ENCODE data around the gene KCNK13. TPM values are rescaled to one million over a fixed set of nuclear protein-coding genes. Genes with fewer than 3 reads are reported as not detected.

Gene KCNK13
- polyA plus RNA-seq, 1 donor (not counting 4 experiments of a cell fraction or from before 2014, with no cell fraction given) = 0.03 TPM

DNA sequence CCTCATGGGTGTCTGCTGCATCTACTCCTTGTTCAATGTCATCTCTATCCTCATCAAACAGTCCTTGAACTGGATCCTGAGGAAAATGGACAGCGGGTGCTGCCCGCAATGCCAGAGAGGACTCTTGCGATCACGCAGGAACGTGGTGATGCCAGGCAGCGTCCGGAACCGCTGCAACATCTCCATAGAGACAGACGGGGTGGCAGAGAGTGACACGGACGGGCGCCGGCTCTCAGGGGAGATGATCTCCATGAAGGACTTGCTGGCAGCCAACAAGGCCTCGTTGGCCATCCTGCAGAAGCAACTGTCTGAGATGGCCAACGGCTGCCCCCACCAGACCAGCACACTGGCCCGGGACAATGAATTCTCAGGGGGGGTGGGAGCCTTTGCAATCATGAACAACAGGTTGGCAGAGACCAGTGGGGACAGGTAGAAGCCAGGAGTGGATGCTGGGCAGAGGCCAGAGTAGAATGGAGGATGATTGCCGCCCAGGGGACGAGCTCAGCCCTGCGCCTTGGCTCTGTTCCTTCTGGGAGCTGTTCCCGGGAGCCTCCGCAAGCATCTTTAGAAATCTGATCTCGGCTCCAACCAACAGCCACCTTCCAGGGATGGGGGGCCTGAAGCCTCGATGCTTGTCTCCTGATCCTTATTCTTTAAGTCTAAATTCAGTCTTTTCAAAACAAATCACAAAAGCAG lies 122.9 kb downstream of the KCNK13 start:
- no peak for FAIRE-seq
- no peaks in the 10 kb centered on the region for H3K9me1 ChIP-seq (ENCODE audit: control insufficient read depth, extremely low read depth, insufficient read depth, low read length)

DNA sequence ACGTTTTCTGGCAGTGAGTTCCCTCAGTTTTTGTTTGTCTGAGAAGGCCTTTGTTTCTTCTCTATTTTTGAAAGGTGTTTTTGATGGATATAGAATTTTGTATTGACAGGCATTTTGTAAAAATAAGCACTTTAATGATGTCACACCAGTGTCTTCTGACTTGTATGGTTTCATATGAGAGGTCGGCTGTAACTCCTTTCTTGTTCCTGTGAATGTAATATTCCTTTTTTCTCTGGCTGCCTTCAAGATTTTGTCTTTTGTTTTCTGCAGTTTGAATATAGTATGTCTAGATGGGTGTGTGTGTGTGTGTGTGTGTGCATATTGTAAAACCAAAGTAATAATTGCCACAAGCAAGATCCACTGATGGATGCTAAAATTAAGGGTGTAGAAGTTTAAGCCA lies 126.8 kb downstream of the KCNK13 start:
- Histone ChIP-seq H2AFZ (ENCODE audit: control insufficient read depth, low read length) (no peak overlapping the region), H3K9me1 (ENCODE audit: control insufficient read depth, extremely low read depth, insufficient read depth, low read length) (no peaks in the 10 kb centered on the region), H3K27ac (ENCODE audit: control insufficient read depth, insufficient read depth, low read length) (no peak overlapping the region), H3K4me1 (ENCODE audit: control insufficient read depth, extremely low read depth, insufficient read depth, low read length) (no peaks in the 10 kb centered on the region), H3K79me2 (ENCODE audit: control insufficient read depth, insufficient read depth, low read length) (no peaks in the 10 kb centered on the region), H3K9ac (ENCODE audit: control insufficient read depth, extremely low read depth, insufficient read depth, low read length) (no peak overlapping the region), H3K4me3 (ENCODE audit: control insufficient read depth in 2 of 3, extremely low read depth in 1 of 3, insufficient read depth in 2 of 3, low read depth in 1 of 3, low read length in 3 of 3) (no peak overlapping the region), H3K9me3 (ENCODE audit: control insufficient read depth, low read depth, low read length) (no peaks in the 10 kb centered on the region), H3K27me3 (ENCODE audit: control insufficient read depth, extremely low read depth, insufficient read depth, low read length) (no peaks in the 10 kb centered on the region), H3K36me3 (ENCODE audit: control insufficient read depth in 2 of 2, extremely low read depth in 1 of 2, insufficient read depth in 2 of 2, low read length in 2 of 2) (no peaks in the 10 kb centered on the region), H4K20me1 (ENCODE audit: control insufficient read depth, extremely low read depth, insufficient read depth, low read length) (no peaks in the 10 kb centered on the region), H3K4me2 (ENCODE audit: control insufficient read depth, extremely low read depth, insufficient read depth, low read depth, low read length) (no peak overlapping the region)
- TF ChIP-seq, protein P1, sequence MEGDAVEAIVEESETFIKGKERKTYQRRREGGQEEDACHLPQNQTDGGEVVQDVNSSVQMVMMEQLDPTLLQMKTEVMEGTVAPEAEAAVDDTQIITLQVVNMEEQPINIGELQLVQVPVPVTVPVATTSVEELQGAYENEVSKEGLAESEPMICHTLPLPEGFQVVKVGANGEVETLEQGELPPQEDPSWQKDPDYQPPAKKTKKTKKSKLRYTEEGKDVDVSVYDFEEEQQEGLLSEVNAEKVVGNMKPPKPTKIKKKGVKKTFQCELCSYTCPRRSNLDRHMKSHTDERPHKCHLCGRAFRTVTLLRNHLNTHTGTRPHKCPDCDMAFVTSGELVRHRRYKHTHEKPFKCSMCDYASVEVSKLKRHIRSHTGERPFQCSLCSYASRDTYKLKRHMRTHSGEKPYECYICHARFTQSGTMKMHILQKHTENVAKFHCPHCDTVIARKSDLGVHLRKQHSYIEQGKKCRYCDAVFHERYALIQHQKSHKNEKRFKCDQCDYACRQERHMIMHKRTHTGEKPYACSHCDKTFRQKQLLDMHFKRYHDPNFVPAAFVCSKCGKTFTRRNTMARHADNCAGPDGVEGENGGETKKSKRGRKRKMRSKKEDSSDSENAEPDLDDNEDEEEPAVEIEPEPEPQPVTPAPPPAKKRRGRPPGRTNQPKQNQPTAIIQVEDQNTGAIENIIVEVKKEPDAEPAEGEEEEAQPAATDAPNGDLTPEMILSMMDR (optimal IDR thresholded peaks at IDR 0.05 in 1 of 3, IDR thresholded peaks at IDR 0.05 in 1 of 3, conservative IDR thresholded peaks at IDR 0.05 in 1 of 3; ENCODE audit: extremely low read depth in 1 of 3, insufficient read depth in 2 of 3, low read length in 3 of 3) = no peak
- TF ChIP-seq EZH2 (IDR thresholded peaks at IDR 0.05; ENCODE audit: low read length) = no peak
- DNase-seq (ENCODE audit: low read depth, low spot score) = no peak
- dilution Hi-C loops (cut with MboI; ENCODE audit: extremely low pct_ligation_motif_present, low sequenced_read_pairs) = no loop called here
- no peak for FAIRE-seq

More for the DNA sequence above, 122.9 kb downstream of the KCNK13 start:
- no peak overlapping the region for H3K4me3 ChIP-seq (ENCODE audit: control insufficient read depth in 2 of 3, extremely low read depth in 1 of 3, insufficient read depth in 2 of 3, low read depth in 1 of 3, low read length in 3 of 3)
- no peaks in the 10 kb centered on the region for H3K27me3 ChIP-seq (ENCODE audit: control insufficient read depth, extremely low read depth, insufficient read depth, low read length)
- dilution Hi-C loops (cut with MboI; ENCODE audit: extremely low pct_ligation_motif_present, low sequenced_read_pairs) = no loop called here
- H3K4me1 ChIP-seq (ENCODE audit: control insufficient read depth, extremely low read depth, insufficient read depth, low read length) = no peaks in the 10 kb centered on the region
- no peak overlapping the region for H3K4me2 ChIP-seq (ENCODE audit: control insufficient read depth, extremely low read depth, insufficient read depth, low read depth, low read length)
- no peak overlapping the region for H3K27ac ChIP-seq (ENCODE audit: control insufficient read depth, insufficient read depth, low read length)
- no peaks in the 10 kb centered on the region for H3K36me3 ChIP-seq (ENCODE audit: control insufficient read depth in 2 of 2, extremely low read depth in 1 of 2, insufficient read depth in 2 of 2, low read length in 2 of 2)
- no peak for DNase-seq (ENCODE audit: low read depth, low spot score)
- H3K9ac ChIP-seq (ENCODE audit: control insufficient read depth, extremely low read depth, insufficient read depth, low read length) = no peak overlapping the region
- H3K79me2 ChIP-seq (ENCODE audit: control insufficient read depth, insufficient read depth, low read length) = no peaks in the 10 kb centered on the region
- TF ChIP-seq, protein P1 (optimal IDR thresholded peaks at IDR 0.05 in 1 of 3, IDR thresholded peaks at IDR 0.05 in 1 of 3, conservative IDR thresholded peaks at IDR 0.05 in 1 of 3; ENCODE audit: extremely low read depth in 1 of 3, insufficient read depth in 2 of 3, low read length in 3 of 3) = no peak
- no peak for TF ChIP-seq EZH2 (IDR thresholded peaks at IDR 0.05; ENCODE audit: low read length)
- H4K20me1 ChIP-seq (ENCODE audit: control insufficient read depth, extremely low read depth, insufficient read depth, low read length) = no peaks in the 10 kb centered on the region
- H3K9me3 ChIP-seq (ENCODE audit: control insufficient read depth, low read depth, low read length) = no peaks in the 10 kb centered on the region
- H2AFZ ChIP-seq (ENCODE audit: control insufficient read depth, low read length) = no peak overlapping the region
